Islet precursor cell (in vitro differentiated cells): ENCODE results near the gene ZBTB42.

ENCODE experiments used
- DNase-seq: peaks from one replicate; pipeline ENCODE4 v3.0.0-alpha.2; 2018

The ZBTB42 gene

DNA sequence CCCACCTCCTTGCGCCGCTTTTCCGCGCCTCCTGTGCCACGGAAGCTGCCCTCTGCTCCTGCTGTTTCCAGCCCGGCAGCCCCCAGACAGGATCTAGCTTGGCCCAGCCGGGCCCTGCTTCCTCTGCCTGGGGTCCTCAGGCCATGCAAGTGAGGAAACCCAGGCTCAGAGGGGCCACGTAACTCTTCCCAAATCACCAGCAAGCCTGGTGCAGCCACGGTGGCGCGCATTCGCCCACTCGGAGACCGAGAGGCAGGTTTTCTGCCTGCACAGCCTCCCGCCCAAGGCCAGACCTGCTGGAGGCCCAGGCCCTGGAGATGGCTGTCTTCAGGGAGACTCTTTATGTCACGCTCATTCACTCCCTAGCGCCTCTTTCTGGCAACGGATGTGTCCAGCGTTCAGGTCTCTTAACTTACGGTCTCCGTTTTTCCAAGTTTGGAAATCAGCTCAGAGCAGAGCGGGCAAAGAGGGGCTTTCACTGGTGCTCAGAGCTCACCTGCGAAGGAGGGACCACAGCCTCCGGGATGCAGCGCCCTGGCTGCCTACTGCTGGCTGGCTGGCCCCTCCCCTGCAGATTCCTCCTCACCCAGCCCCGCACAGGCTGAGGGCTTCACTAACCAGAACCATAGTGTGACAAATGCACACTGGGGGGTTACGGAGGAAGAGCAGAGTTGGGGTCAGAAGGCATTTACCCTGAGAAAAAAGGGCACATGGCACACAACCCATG is 43.6 kb downstream of the ZBTB42 start:
- peak; percentile 71 for DNase-seq

DNA sequence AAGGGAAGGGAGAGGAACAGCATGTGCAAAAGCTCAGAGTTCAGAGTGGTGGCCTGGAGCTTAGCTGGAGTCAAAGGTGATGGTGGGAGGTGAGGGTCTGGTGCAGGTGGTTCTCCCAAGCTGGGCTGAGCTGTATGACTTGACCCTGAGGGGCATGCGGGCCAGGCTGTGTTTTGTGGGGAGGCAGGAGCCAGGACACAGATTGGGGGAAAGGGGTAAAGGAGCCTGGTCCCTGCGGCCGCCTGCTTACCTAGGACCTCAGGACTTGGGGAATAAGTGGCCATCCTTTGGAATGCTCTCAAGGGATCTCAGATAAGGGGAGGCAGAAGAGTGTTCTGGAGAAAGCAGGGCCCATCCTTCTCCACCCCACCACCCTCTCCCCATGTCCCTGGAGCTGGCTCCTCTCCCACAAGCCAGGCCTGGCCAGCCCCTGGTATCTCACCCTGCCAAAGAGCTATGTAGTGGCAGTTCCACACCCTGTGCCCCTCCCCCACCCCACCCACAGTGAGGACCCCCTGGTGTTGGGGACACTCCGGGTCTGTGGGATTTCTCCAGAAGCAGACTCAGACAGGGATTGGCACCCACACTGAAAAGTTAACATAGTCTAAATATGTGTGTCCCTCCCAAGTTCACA is 44.2 kb downstream of the ZBTB42 start:
- no peak for DNase-seq

DNA sequence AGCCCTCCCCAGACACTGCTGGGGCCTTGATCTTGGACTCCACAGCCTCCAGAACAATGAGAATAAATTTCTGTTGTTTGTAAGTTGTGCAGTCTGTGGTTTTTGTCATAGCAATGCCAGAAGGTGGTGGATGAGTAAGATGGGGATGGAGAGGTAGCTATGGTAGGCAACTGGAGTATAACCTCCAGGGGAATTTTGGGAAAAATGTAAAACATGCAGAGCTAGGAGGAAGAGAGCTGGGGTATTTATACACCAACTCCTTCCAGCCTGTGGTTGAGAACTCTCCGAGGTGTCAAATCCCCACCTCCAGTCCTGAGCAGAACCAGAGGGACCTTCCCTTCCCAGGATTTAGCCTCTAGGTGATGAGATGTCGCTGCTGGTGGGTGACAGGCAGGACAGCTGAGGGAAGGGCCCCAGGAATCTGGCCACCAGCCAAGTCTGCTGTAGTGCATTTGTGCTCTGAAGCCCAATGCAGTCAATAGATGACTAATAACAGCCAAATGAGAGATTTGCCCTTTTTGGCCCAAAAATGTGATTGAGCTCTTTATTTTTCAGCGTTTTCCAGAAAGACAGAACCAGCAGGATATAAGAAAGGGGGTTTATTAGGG is 45.0 kb downstream of the ZBTB42 start:
- no peak for DNase-seq

DNA sequence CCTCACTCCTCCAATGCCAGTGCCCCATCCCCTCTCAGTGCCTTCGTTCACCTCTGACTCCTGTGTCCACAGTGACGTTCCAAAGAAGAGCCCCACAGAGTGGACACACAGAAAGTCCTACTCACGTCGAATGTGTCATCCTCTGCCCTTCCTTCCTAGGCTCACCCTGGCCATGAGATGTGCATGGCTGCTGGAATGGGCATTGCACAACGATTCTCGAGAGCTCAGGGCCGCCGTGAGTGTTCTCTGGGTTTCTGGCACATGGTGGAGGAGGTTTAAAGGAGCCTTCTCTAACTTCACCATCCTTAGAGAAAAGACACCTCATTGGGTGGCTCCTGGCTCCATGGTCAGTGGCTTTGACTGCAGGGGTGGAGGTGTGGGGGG is 51.4 kb downstream of the ZBTB42 start:
- no peak for DNase-seq
